Measurements from ENCODE around the gene PAK2. TPM values are rescaled to one million over a fixed set of nuclear protein-coding genes. Genes with fewer than 3 reads are reported as not detected.

Gene PAK2
- total and polyA plus RNA-seq, 2 of the 4 experiments (the other 2 are of a cell fraction), result 31.8 to 36.0 TPM

DNA sequence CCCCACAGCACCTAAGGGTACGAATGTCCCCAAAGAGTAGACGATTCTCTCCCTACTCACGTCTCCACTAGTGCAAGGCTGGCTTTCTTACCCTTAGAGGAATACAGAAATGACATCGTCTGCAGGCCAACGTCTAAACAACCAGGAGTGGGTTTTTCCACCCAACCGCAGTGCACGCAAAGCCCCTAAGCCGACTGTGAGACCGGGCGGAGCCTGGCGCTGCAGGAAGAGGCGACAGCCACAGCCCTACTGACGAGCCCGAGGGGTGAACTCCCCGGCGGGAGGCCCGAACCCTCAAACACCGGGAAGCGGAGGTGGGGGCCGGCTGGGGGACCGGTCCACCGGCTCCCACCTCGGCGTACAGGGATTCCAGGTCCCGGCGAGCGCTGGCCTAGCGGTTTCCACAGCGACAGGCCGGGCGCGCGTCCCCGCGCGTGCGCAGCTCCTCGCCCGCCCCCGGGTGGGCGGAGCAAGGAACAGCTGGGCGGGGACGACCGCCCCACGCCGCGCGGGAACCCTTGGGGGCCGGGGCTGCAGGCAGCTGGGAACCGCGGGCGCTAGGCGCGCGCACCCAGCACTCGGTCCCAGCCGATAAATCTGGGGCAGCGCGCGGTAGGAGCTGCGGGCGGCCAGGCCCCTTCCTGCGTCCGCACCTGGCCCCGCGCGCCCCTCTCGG, 27.7 kb upstream of the PAK2 start, which contains the start of the genes CEP19 and PIGX (continued):
- TF ChIP-seq, protein P1, sequence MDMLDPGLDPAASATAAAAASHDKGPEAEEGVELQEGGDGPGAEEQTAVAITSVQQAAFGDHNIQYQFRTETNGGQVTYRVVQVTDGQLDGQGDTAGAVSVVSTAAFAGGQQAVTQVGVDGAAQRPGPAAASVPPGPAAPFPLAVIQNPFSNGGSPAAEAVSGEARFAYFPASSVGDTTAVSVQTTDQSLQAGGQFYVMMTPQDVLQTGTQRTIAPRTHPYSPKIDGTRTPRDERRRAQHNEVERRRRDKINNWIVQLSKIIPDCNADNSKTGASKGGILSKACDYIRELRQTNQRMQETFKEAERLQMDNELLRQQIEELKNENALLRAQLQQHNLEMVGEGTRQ (IDR thresholded peaks at IDR 0.05; ENCODE audit: low read depth, low read length), result 0 out of 2 replicates have a peak, but pooled peaks have one; percentile 1
- TF ChIP-seq MAFK (IDR thresholded peaks at IDR 0.05; ENCODE audit: low read depth, low read length), result no peak
